Neural progenitor cell (in vitro differentiated cells): ENCODE measurements around the gene OR1N1.

Experiments used
- EZH2 ChIP-seq: fragments of 200-600 bp; sonication (generic); IDR thresholded peaks from 2 replicates; pipeline ENCODE4 v1.6.1; 2017; ENCODE audit warnings: antibody characterized with exemption, mild to moderate bottlenecking, moderate library complexity
- EZH2phosphoT487 ChIP-seq: fragments of 200-600 bp; sonication (generic); IDR thresholded peaks from 2 replicates; pipeline ENCODE4 v1.6.1; 2017; ENCODE audit warnings: antibody characterized with exemption
- TF ChIP-seq, protein P1 (sequence below): fragments of 200-600 bp; sonication (generic); IDR thresholded peaks from 2 replicates; pipeline ENCODE4 v1.5.1; 2017; ENCODE audit warnings: antibody characterized with exemption, mild to moderate bottlenecking

DNA sequence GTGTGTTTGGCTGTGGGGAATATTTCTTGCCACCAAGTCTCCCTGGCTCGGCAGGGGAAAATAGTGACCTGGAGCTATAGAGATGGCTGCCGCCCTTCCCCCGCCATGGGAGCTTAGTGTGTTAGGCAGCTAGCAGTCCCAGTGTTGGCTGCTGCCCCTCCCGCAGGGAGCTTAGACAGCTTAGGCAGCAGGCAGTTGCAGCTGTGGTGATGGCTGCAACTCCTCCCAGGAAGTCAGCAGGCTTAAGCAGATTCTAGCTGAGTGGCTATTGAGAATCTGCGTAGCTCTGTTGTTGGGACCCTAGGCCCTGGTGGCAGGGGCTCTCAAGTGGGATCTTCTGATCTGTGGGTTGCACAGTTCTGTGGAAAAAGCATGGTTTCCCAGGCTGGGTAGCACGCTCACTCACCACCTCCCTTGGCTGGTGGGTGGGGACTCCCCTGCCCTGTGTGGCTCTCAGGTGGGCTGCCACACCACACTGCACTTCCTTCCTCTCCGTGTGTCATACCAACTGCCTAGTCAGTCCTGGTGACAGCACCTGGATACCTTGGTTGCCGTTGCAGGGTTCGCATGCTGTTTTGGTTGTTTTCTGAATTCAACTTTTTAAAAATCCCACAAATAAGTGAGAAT, 35.2 kb upstream of the OR1N1 start:
- TF ChIP-seq, protein P1, sequence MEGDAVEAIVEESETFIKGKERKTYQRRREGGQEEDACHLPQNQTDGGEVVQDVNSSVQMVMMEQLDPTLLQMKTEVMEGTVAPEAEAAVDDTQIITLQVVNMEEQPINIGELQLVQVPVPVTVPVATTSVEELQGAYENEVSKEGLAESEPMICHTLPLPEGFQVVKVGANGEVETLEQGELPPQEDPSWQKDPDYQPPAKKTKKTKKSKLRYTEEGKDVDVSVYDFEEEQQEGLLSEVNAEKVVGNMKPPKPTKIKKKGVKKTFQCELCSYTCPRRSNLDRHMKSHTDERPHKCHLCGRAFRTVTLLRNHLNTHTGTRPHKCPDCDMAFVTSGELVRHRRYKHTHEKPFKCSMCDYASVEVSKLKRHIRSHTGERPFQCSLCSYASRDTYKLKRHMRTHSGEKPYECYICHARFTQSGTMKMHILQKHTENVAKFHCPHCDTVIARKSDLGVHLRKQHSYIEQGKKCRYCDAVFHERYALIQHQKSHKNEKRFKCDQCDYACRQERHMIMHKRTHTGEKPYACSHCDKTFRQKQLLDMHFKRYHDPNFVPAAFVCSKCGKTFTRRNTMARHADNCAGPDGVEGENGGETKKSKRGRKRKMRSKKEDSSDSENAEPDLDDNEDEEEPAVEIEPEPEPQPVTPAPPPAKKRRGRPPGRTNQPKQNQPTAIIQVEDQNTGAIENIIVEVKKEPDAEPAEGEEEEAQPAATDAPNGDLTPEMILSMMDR = no peak
- TF ChIP-seq EZH2phosphoT487 = no peak
- no peak for TF ChIP-seq EZH2
